GM23248 (cell line): ENCODE data around the gene FAT1. TPM values are rescaled to one million over a fixed set of nuclear protein-coding genes. Genes with fewer than 3 reads are reported as not detected.

Experiments used
- DNase-seq: peaks from one replicate; pipeline ENCODE4 v3.0.0-alpha.2; 2015
- H2AFZ ChIP-seq: fragments of 200-600 bp; sonication (generic); 2 replicates; pipeline ENCODE4 v1.6.1; 2016; ENCODE audit warnings: antibody characterized with exemption
- H3F3A ChIP-seq: fragments of 200-600 bp; sonication (generic); 2 replicates; pipeline ENCODE4 v1.6.1; 2016; ENCODE audit warnings: mild to moderate bottlenecking, antibody characterized with exemption, mixed run types; ENCODE audit not compliant: insufficient read depth
- H3K27ac ChIP-seq: fragments of 200-600 bp; sonication (generic); 2 replicates; pipeline ENCODE4 v1.5.1; 2016; ENCODE audit warnings: mild to moderate bottlenecking
- H3K27me3 ChIP-seq: fragments of 200-600 bp; sonication (generic); replicated peaks from 2 replicates; pipeline ENCODE4 v1.6.1; 2016; ENCODE audit warnings: mild to moderate bottlenecking; ENCODE audit not compliant: insufficient read depth
- H3K36me3 ChIP-seq: fragments of 200-600 bp; sonication (generic); 2 replicates; pipeline ENCODE4 v1.6.1; 2016; ENCODE audit warnings: low read depth, mild to moderate bottlenecking
- H3K4me1 ChIP-seq: fragments of 200-600 bp; sonication (generic); 2 replicates; pipeline ENCODE4 v1.6.1; 2016; ENCODE audit warnings: mild to moderate bottlenecking; ENCODE audit not compliant: insufficient read depth
- H3K4me2 ChIP-seq: fragments of 200-600 bp; sonication (generic); one replicate; pipeline ENCODE4 v1.6.1; 2016; ENCODE audit warnings: mild to moderate bottlenecking; ENCODE audit not compliant: unreplicated experiment
- H3K4me3 ChIP-seq: fragments of 200-600 bp; sonication (generic); 2 replicates; pipeline ENCODE4 v1.5.1; 2016; ENCODE audit warnings: mild to moderate bottlenecking
- H3K79me2 ChIP-seq: fragments of 200-600 bp; sonication (generic); 2 replicates; pipeline ENCODE4 v1.6.1; 2016; ENCODE audit warnings: mild to moderate bottlenecking; ENCODE audit not compliant: insufficient read depth
- H3K9ac ChIP-seq: fragments of 200-600 bp; sonication (generic); 2 replicates; pipeline ENCODE4 v1.6.1; 2016; ENCODE audit warnings: mild to moderate bottlenecking
- H3K9me2 ChIP-seq: fragments of 200-600 bp; sonication (generic); 2 replicates; pipeline ENCODE4 v1.6.1; 2016; ENCODE audit warnings: mixed run types, mild to moderate bottlenecking, moderate library complexity; ENCODE audit not compliant: insufficient read depth
- H3K9me3 ChIP-seq: fragments of 200-600 bp; sonication (generic); one replicate; pipeline ENCODE4 v1.6.1; 2017; ENCODE audit warnings: low read depth
- H4K20me1 ChIP-seq: fragments of 200-600 bp; sonication (generic); 2 replicates; pipeline ENCODE4 v1.6.0; 2016; ENCODE audit not compliant: insufficient read depth
- EZH2 ChIP-seq: fragments of 200-600 bp; sonication (generic); IDR thresholded peaks from 2 replicates; pipeline ENCODE4 v1.6.1; 2018; ENCODE audit warnings: antibody characterized with exemption, mild to moderate bottlenecking; ENCODE audit not compliant: insufficient read depth, poor library complexity, severe bottlenecking
- EZH2phosphoT487 ChIP-seq: fragments of 200-600 bp; sonication (generic); IDR thresholded peaks from 2 replicates; pipeline ENCODE4 v1.6.1; 2018; ENCODE audit warnings: antibody characterized with exemption, moderate library complexity, mild to moderate bottlenecking, low read depth; ENCODE audit not compliant: insufficient read depth
- WGBS, 2 experiments: methylation state at CpG; one replicate each; pipeline ENCODE4 v1.1.6; 2015 to 2017; ENCODE audit warnings: low lambda C conversion rate in 2 of 2, low coverage in 1 of 2; ENCODE audit errors: missing lambda C conversion rate in 2 of 2; 5-methylcytosine and 5-hydroxymethylcytosine counted together
- in situ Hi-C: fragments of 300-500 bp; cut with MboI; formaldehyde crosslinking; loops from 2 replicates; pipeline ENCODE4 v1.15.0; 2020
- polyA plus RNA-seq: library from polyadenylated mRNA; unstranded; fragments of >200 nt; fragmentation: Nextera tagmentation; extraction: Ambion mirVana; gene quantifications from 2 replicates; pipeline ENCODE4 v1.2.1, GENCODE V29; 2016
- total RNA-seq: library from RNA; depleted of rRNA; stranded (reverse); fragments of >200 nt; shearing (Covaris generic); gene quantifications from 2 replicates; pipeline ENCODE4 v1.2.3, GENCODE V29; 2014

FAT1 gene
- total and polyA plus RNA-seq, 2 experiments from 2014 or later: 53.3 to 250 TPM

DNA sequence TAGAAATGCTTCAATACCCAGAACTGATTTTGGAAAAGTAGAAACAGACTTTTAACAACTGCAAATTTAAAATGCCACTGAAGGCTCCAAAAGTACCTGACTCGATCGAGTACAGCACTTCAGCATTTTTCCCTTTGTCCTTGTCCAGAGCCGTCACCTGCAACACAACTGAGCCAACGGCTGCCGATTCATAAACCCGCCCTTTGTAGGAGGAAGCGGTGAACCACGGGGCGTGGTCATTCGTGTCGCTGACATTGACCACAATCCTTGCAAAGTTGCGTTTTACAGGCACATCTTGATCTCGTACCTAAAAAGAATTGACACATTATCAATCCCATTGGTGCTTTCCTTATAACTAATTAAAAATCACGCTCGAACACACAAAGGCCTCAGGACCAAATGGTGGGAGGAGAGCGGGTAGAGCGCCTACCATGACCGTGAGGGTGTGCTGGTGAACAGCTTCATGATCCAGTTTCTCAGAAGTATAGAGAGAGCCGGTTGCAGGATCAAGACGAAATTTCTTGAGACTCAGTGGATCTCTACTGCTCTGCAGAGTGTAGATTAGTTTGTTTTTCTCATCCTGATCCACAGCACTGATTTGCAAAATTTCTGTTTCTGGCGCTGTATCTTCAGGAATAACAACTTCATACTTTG lies 95.5 kb downstream of the FAT1 start:
- in situ Hi-C loops: no loop called here
- no peaks in the 10 kb centered on the region for H3K9me3 ChIP-seq
- H3K9me2 ChIP-seq: no peaks in the 10 kb centered on the region
- H3K27me3 ChIP-seq: no peaks in the 10 kb centered on the region
- H3K9ac ChIP-seq: no peak overlapping the region
- H4K20me1 ChIP-seq: no peaks in the 10 kb centered on the region
- no peaks in the 10 kb centered on the region for H3K79me2 ChIP-seq
- TF ChIP-seq EZH2phosphoT487: no peak
- no peak for TF ChIP-seq EZH2
- DNase-seq: no peak
- peaks cover 26% of the 10 kb centered on the region for H3K4me1 ChIP-seq
- H3K4me3 ChIP-seq: no peak overlapping the region
- no peak overlapping the region for H2AFZ ChIP-seq
- WGBS, 2 experiments: 85 to 86% methylated on average over 21 of the region's 21 CpGs
- peaks cover 39% of the 10 kb centered on the region for H3K36me3 ChIP-seq
- H3F3A ChIP-seq: peaks cover 53% of the 10 kb centered on the region
- H3K27ac ChIP-seq: no peak overlapping the region
- H3K4me2 ChIP-seq: no peak overlapping the region

DNA sequence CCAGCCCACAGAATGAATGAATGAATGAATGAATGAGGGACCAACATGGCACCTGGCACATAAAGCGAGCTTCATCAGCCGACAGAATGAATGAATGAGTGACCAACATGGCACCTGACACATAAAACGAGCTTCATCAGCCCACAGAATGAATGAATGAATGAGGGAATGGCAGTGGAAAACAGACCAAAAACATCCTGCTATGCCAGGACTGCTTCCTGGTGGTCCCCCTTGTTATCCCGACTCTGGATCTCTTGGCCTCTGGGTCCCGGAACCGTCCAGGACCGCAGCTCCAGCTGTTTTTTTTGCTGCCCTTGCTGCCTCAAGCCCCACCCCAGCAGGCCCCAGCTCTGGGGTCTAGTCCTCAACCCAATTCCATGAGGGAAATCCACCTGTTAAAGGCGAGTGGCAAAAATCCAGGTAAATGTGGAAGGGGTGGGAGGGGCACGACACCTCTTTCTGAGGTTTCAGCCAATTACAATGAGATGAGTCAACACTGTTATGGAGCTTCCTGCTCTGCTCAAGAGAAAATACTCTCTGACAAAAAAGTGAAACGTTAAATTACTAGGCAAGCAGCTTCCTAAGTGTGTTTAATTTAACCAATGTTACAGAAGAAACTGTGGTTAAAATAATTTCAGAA lies 96.3 kb downstream of the FAT1 start:
- Histone ChIP-seq H3K4me2 (no peak overlapping the region), H3K9ac (no peak overlapping the region), H3K4me1 (peaks cover 35% of the 10 kb centered on the region), H3K9me2 (no peaks in the 10 kb centered on the region), H3K27me3 (no peaks in the 10 kb centered on the region), H3F3A (peaks cover 61% of the 10 kb centered on the region), H3K27ac (no peak overlapping the region), H2AFZ (no peak overlapping the region), H3K79me2 (no peaks in the 10 kb centered on the region), H3K4me3 (no peak overlapping the region), H3K36me3 (peaks cover 31% of the 10 kb centered on the region), H3K9me3 (no peaks in the 10 kb centered on the region), H4K20me1 (no peaks in the 10 kb centered on the region)
- TF ChIP-seq EZH2phosphoT487 (no peak), EZH2 (no peak)
- in situ Hi-C loops: no loop called here
- 91% methylated on average over 10 of the region's 10 CpGs for WGBS, 2 experiments
- DNase-seq: peak; percentile 43

DNA sequence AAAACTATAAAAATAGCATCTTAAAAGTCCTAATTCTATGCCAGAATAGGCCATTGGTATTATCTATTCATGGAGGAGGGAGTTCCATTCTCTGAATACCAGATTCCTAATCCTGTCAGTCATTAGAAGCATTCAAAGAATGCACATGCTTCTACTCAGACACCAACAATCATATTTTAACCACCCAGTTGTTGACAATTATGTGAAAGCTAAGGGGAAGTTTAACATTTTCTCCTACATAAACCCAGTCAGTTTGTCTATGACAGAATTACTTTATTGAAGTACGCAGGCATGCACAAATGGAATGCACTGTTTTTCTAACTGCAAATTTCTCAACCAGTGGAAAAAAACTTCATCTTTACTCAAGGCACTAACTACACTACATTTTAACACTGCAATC lies 98.7 kb downstream of the FAT1 start:
- Histone ChIP-seq H3F3A (peaks cover 83% of the 10 kb centered on the region), H3K27me3 (no peaks in the 10 kb centered on the region), H3K9ac (no peak overlapping the region; the same call in 1 of the 2 replicates), H4K20me1 (no peaks in the 10 kb centered on the region), H3K4me1 (peaks cover 50% of the 10 kb centered on the region), H3K27ac (peak overlapping the region; percentile 89), H3K9me2 (no peaks in the 10 kb centered on the region), H2AFZ (no peak overlapping the region), H3K79me2 (no peaks in the 10 kb centered on the region), H3K4me2 (peak overlapping the region; percentile 59), H3K4me3 (peak overlapping the region; percentile 16; the same call in 1 of the 2 replicates), H3K36me3 (peaks cover 38% of the 10 kb centered on the region), H3K9me3 (no peaks in the 10 kb centered on the region)
- in situ Hi-C loops: no loop called here
- DNase-seq: peak; percentile 81
- TF ChIP-seq EZH2phosphoT487 (no peak), EZH2 (no peak)
- WGBS, 2 experiments: 0 to 8% methylated on average over 1 of the region's 1 CpG

DNA sequence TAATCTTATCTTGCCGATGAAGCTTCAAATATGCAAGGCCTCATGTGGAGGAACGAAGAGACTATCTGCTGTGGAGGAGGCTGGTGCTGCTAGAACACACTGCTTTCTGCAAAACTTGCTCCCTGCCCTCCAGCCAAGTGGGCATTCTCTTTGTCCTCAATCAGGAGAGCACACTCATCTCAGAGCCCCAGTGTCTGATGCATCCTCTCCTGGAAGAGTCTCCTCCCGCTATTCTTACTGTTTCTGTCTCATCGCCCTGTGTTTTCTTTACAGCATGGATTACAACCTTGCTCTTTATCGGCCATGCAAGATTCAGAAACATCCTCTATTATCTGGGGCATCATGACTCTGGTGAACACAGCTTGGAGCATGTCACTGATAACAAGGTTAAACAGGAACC lies 100.1 kb downstream of the FAT1 start:
- peaks cover 7% of the 10 kb centered on the region; the same call in 1 of the 2 replicates for H3K79me2 ChIP-seq
- no peak overlapping the region for H2AFZ ChIP-seq
- peaks cover 83% of the 10 kb centered on the region for H3F3A ChIP-seq
- H3K4me1 ChIP-seq: peaks cover 50% of the 10 kb centered on the region
- peak; percentile 71 for DNase-seq
- in situ Hi-C loops: no loop called here
- H3K27me3 ChIP-seq: no peaks in the 10 kb centered on the region
- no peaks in the 10 kb centered on the region for H3K9me2 ChIP-seq
- peaks cover 28% of the 10 kb centered on the region for H3K36me3 ChIP-seq
- H3K9me3 ChIP-seq: no peaks in the 10 kb centered on the region
- no peak overlapping the region for H3K4me3 ChIP-seq
- TF ChIP-seq EZH2phosphoT487 (no peak), EZH2 (no peak)
- 76 to 80% methylated on average over 5 of the region's 5 CpGs for WGBS, 2 experiments
- peak overlapping the region; percentile 59 for H3K4me2 ChIP-seq
- peak overlapping the region; percentile 89 for H3K27ac ChIP-seq
- H4K20me1 ChIP-seq: no peaks in the 10 kb centered on the region
- H3K9ac ChIP-seq: peak overlapping the region; percentile 68
